ENCODE data around the gene PBX2. TPM values are rescaled to one million over a fixed set of nuclear protein-coding genes. Genes with fewer than 3 reads are reported as not detected.

PBX2 gene
- total RNA-seq, 1 experiment from 2014 or later = 21.4 TPM

GRCh38 chr6:32174416-32174815 is 15.6 kb downstream of the PBX2 start:
- DNase-seq (ENCODE audit: low spot score) = no peak

DNA sequence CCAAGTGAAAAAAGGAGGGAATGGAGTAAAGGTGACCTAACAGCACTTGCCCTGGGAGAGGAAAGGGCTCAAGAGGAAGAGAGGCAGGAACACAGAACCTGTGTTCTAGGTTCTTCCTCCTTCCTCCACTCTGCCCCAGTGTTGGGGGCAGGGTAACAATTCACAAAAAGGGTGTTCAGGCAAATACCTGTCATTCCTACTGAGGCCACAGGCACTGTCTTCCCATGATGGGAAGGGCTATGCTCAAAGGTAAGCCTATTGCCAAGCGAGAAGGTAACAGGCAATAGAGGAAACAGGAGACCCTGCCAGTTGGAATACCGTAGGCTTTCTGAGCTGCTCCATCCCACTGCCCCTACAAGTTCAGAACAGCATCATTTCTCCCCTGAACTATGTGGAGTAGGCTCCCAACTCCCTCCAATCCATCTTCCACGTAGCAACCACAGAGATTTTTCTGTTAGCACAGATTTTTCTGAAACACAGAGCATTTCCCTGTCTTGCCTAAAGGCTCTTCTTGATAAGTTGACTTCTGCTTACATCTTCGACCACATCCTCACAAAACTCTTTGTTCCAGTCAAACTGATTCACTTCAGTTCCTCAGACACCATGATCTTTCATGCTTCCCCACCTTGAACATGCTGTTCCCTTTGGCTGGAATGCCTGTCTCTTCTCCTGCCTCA is 16.8 kb downstream of the PBX2 start:
- DNase-seq (ENCODE audit: low spot score) = no peak

DNA sequence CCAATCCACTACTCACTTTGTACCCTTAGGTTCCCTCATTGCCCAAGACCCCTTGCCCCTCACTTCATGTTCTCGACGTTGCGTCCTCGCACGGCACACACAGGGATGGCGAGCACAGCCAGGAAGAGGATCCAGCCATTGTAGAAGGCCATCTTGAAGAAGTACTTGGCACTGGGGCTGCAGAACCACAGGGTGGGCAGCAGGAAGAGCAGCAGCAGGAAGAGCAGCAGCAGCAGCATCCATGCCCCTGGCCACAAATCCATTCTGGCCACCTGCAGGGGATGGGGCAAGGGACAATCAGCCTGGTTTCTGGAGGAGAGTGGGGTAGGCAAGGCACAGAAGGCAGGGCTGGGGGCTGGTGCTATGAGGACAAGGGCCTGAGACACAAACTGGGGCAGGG is 18.8 kb downstream of the PBX2 start:
- no peak for DNase-seq (ENCODE audit: low spot score)

- no peak for DNase-seq (ENCODE audit: low spot score)
Observed at GRCh38 chr6:32170294-32170693, 19.7 kb downstream of the PBX2 start.

DNA sequence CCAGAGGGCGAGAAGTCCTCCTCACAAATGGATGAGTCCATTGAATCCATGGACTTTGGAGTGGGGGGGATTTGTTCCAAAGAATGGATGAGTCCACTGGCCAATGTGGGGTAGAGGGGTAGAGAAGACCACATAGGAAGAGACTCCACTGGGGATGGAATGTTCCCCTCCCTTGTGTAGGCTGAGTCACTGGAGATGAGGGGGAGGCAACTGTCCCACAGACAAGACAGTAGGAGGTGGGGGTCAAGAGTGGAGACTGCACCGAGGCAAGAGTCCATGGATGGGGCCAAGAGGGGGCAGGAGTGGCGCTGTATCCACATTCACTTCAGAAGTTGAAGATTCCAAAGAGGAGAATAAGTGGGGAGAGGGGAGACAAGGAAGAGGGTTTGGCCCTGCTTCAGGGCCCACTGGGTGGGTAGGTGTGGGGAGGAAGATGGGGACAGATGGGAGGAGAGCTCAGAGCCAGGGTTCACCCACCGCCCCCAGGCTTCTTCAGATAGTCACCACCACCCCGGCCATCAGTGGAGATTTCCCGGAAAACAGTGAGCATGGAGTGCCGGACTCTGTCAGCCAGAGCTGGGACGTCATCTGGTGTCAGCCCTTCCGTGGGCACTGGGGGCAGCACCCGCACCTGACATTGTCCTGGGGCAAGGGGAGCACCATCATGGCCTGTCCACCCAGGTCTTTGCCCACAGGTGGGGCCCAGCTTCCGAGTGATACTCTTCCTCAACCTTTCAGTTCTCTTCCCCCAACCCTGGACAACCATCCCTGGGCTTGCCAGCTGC is 21.0 kb downstream of the PBX2 start:
- no peak for DNase-seq (ENCODE audit: low spot score)

- DNase-seq (ENCODE audit: low spot score) = no peak
Observed at GRCh38 chr6:32168350-32168749, 21.7 kb downstream of the PBX2 start.

DNA sequence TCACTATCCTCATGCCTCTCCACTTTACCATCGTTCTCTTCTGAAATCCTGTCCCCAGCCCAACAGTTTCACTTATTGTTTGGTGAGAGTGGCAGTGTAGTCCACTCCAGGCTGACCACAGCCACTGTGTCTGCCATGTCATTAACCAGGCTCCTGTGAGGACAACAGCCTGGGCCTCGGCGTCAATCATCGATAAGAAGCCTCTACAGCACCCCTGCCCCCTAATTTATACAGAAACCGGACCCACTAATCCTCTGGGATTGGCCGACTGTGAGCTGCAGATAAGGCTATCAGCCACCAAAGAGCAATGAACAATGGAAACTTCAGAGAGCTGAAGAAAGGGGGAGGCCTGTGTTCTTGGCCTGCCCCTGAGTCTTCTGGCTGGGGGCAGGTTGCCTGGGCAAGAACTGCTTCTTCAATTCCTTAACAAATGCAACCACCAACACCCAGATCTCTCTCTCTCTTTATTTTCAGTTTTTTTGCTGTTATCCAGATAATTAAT is 22.2 kb downstream of the PBX2 start:
- no peak for DNase-seq (ENCODE audit: low spot score)

- DNase-seq (ENCODE audit: low spot score) = no peak
Observed at GRCh38 chr6:32167154-32167760, 22.7 kb downstream of the PBX2 start.

DNA sequence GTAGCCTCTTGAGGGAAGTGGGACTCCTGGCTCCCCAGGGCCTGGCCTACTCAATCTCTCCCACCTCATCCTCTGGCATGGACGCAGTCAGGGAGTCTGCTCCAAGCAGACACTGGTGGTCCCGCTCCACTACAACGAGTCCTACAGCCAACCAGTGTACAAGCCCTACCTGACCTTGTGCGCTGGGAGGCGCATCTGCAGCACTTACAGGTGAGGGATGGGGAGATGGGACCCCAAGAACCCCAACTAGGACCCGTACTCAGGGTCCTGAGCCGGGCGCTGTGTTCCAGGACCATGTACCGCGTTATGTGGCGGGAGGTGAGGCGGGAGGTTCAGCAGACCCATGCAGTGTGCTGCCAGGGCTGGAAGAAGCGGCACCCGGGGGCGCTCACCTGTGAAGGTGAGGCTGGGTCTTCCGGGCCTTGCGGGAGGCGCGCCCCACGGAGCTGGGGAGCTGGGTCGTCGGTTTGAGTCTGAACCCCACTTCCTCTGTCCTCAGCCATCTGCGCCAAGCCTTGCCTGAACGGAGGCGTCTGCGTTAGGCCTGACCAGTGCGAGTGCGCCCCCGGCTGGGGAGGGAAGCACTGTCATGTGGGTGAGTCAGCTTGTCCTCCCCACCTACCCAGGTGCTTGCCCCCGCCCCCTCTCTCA is 23.5 kb downstream of the PBX2 start:
- no peak for DNase-seq (ENCODE audit: low spot score)

DNA sequence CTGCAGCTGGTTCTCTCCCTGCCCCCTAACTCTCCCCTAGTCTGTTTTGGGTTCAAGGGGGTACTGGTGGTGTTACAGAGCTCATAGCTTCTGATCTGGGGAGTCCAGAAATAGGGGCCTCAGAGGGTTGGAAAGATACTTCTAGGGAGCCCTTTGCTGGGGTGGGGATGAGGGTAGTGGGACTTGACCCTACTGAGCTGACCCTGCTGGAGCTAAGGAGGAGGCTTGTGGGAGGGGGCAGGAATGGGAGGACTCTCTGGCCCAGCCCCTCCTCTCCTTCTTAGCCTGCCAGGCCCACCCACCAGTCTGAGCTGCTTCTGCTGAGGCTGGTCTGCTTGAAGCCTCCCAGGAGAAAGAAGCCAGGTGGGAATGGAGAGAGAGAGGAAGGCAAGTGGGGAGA is 25.7 kb downstream of the PBX2 start, which contains the start of gene EGFL8:
EGFL8 (plus strand) TSS at position 301 of the 400 bp plus-strand sequence. CDS start 1,571 bp downstream, outside the sequence.
- no peak for DNase-seq (ENCODE audit: low spot score)

GRCh38 chr6:32163559-32164258 is 26.3 kb downstream of the PBX2 start:
- DNase-seq (ENCODE audit: low spot score) = no peak

GRCh38 chr6:32158052-32158451 is 31.9 kb downstream of the PBX2 start:
- DNase-seq (ENCODE audit: low spot score) = no peak

- no peak for DNase-seq (ENCODE audit: low spot score)
Observed at GRCh38 chr6:32156891-32157290, 33.1 kb downstream of the PBX2 start.

DNA sequence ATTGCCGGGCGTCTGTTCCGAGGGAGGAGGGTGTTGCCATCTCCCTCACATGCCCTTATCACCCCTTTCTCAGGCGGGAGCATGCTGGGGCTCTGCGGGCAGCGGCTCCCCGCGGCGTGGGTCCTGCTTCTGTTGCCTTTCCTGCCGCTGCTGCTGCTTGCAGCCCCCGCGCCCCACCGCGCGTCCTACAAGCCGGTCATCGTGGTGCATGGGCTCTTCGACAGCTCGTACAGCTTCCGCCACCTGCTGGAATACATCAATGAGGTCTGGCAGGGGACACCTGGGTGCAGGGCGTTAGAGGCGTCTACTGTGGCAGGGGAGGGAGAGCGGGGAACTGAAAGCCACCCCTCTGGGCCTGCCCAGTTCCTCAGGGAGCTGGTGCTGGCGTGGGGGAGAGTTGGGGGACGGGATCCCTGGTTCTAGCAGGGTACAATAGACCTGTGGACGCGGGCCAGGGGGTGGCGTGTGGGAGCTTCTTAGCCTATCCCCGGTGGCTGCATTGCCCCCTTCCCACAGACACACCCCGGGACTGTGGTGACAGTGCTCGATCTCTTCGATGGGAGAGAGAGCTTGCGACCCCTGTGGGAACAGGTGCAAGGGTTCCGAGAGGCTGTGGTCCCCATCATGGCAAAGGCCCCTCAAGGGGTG is 35.4 kb downstream of the PBX2 start:
- DNase-seq (ENCODE audit: low spot score) = peak; percentile 58

DNA sequence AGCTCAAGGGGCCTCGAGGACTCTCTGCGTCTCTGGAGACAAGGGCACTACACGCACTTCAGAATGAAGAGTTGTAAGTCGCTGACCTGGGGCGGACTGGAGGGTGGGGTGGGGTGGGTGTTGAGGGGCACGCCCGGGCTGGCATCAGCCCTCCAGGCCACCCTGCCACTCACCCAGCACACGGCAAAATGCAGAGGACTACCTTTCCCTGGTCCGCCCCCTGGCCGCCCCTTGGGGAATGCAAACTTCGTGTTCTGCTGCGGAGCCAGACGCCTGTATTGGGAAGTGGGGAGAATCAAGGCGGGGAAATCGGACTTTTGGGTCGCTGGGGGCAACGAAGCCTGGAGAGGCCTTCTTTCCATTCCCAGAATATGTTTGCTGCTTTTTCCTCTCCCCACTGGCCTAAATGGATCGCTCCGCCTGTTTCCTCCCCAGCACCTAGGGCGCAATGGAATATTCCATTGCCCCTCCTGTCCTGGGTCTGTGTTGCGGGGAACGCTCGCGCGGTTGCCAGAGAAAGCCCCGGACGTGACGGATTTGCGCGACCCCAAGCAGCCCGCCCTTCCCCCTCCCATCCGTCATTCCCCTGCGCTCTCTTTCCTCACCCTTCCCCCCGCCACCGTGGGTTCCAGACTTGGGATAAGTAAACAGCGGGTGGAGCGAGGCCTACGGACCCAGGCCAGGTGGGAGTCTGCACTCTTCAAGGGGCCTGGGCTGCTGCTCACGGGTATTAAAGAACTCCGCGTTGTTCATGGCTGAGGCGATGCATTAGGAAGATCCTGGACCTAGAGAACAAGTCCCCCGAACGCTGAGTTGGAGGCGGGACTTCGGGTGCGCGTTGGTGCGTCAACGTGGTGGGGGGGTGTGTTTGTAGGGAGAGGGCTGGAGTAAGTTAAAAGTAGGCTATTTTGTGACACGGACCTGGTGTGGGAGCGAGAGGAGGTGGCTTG is 36.2 kb downstream of the PBX2 start, which contains the start of gene PPT2:
PPT2 (plus strand) TSS at position 578 of the 950 bp plus-strand sequence. CDS start 454 bp downstream, outside the sequence.
- peak; percentile 69 for DNase-seq (ENCODE audit: low spot score)

DNA sequence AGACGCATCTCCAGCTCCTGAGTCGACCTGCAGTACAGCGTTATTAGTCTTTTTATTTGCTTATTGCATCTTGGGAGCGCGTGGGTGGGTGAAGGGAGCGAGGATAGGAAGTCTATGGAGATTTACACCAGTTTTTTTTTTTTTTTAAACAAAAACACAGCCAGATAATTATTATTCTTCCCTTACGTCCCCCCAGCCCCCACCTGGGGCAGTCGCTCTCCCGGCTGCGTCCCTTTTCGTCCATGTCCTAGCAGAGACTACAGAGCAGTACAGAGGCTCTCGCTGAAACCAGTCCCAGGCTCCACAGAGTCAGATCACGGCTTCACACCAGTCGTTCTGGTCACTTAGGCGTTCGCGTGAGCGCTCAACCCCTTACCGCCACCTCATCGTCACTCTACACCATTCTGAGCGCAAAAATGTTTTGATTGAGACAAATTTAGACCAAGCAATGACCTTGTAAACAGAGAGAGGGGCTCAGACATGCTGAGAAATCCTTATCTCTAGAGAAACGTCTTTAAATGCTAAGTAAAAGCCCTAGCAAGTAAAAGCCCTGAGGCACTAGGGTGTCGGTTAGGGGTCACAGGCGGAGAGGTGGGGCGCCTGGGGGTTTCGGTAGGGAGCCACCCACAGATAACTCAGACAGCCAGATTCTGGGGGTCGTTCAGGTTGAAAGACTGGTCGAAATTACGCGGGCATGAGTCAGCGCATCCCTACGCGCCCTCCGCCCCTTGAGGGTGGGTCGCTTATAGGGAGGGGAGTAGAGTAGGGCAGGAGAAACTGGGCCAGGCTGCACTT is 37.0 kb downstream of the PBX2 start:
- no peak for DNase-seq (ENCODE audit: low spot score)

- no peak for DNase-seq (ENCODE audit: low spot score)
Observed at GRCh38 chr6:32151863-32152768, 37.9 kb downstream of the PBX2 start, which contains the start of gene PRRT1. TSS of gene PRRT1 (minus strand) at chr6:32151939. CDS start at chr6:32151827, 112 bp downstream.
